ENCODE data around the gene ANAPC4. TPM values are rescaled to one million over a fixed set of nuclear protein-coding genes. Genes with fewer than 3 reads are reported as not detected.

ANAPC4 gene
- total and polyA plus RNA-seq, 4 experiments from 2014 or later = 22.2 to 63.7 (median 44.7) TPM

DNA sequence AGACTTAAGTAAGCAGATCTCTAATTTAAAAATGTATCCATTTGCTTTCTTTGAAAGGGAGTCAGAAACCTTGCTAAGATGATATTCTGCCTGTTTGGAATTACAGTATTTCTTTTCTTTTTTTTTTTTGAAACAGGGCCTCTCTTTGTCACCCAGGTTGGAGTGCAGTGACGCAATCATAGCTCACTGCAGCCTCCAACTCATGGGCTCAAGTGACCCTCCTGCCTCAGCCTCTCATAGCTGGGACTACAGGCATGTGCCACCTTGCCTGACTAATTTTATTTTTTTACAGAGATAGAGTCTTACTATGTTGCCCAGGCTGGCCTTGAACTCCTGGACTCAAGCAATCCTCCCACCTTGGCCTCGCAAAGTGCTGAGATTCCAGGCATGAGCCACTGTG lies 40.0 kb downstream of the ANAPC4 start:
- no peak overlapping the region for H3K27ac ChIP-seq (ENCODE audit: low read depth, low read length)
- intact Hi-C loops (cut with micrococcal nuclease) = no loop called here
- H3K4me3 Mint-ChIP-seq = no peak overlapping the region
- CTCF ChIA-PET (ENCODE audit: partially characterized antibody) = interaction anchor here (1.5 kb wide), 1 partner anchor 23 kb away, joined by 3 read pairs; no protein-coding TSS in a partner anchor
- no peaks in the 10 kb centered on the region for H3K27me3 Mint-ChIP-seq
- no peaks in the 10 kb centered on the region for H3K9me3 ChIP-seq (ENCODE audit: control insufficient read depth in 1 of 2, low read length in 2 of 2)
- POLR2A ChIA-PET (ENCODE audit: partially characterized antibody) = no interaction called here
- no peak overlapping the region for H3K4me3 ChIP-seq (ENCODE audit: low read length in 2 of 2)
- peaks cover 0 to 2% (median under 1%) of the 10 kb centered on the region in 4 donors for H3K4me1 Mint-ChIP-seq
- no peak for DNase-seq
- H3K9me3 Mint-ChIP-seq = no peaks in the 10 kb centered on the region
- H3K36me3 ChIP-seq (ENCODE audit: insufficient read depth, low read length) = peaks cover 20% of the 10 kb centered on the region
- no peaks in the 10 kb centered on the region for H3K4me1 ChIP-seq (ENCODE audit: insufficient read depth, low read length)
- peaks cover 44 to 76% of the 10 kb centered on the region in 2 donors for H3K36me3 Mint-ChIP-seq
- no peak overlapping the region for H3K27ac Mint-ChIP-seq
- H3K27me3 ChIP-seq (ENCODE audit: insufficient read depth, low read length) = no peaks in the 10 kb centered on the region

DNA sequence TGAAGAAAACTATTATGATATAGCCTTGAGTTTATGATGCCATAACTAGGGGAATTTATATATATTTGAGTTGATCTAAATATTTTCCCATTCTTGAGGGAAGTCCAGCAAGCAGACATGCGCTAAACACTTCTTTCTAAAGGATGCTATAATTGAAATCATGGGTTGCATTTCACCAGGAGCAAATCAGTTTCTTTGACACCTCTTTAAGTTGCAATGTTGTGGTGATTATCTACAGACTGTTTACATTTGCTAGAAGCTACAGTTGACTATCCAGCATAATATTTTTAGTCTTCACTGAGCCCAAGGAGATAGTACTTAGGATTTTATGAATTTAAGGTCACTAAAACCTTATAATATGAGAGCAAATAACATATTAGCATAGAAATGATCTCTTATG lies 43.9 kb downstream of the ANAPC4 start:
- Mint-ChIP-seq H3K36me3 (peaks cover 19 to 43% of the 10 kb centered on the region in 2 donors), H3K4me3 (no peak overlapping the region), H3K27ac (no peak overlapping the region), H3K27me3 (no peaks in the 10 kb centered on the region), H3K9me3 (no peaks in the 10 kb centered on the region), H3K4me1 (peaks cover 0 to 2% (median under 1%) of the 10 kb centered on the region in 4 donors)
- intact Hi-C loops (cut with micrococcal nuclease) = no loop called here
- Histone ChIP-seq H3K27ac (ENCODE audit: low read depth, low read length) (no peak overlapping the region), H3K9me3 (ENCODE audit: control insufficient read depth in 1 of 2, low read length in 2 of 2) (no peaks in the 10 kb centered on the region), H3K4me1 (ENCODE audit: insufficient read depth, low read length) (no peaks in the 10 kb centered on the region), H3K36me3 (ENCODE audit: insufficient read depth, low read length) (peaks cover 13% of the 10 kb centered on the region), H3K4me3 (ENCODE audit: low read length in 2 of 2) (no peak overlapping the region), H3K27me3 (ENCODE audit: insufficient read depth, low read length) (no peaks in the 10 kb centered on the region)
- ChIA-PET CTCF (ENCODE audit: partially characterized antibody) (no interaction called here), POLR2A (ENCODE audit: partially characterized antibody) (no interaction called here)
- DNase-seq = no peak

DNA sequence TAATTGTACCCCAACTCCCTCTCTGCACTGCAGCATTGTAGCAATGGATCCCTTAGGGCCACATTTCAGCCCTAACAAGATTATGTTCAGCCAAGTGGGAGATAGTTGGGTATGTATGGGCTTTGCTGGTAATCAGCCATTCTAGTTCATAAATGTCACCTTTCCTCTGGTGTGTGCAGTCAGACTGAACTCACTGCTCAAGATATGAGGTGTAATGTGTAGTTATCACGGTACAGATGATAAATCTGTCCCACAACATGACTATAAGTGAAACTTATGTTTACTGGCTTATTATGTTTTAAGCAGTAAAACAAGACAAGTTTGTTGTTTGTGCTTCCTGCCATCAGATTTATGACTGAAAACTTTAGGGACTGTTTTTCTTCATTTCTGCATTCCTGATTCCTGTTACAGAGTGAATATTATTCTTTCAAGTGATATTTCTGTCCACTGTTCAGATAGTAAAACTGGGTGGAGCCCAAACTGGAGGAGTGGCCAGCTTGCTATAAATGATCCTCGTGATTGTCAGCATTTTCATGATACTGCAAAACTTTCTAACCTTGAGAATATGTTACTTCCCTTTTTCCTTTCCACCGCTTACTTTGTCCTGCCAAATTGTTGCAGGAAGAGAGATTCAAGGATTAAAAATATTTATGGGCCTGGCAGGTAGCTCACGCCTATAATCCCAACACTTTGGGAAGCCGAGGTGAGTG lies 44.9 kb downstream of the ANAPC4 start:
- H3K9me3 ChIP-seq (ENCODE audit: control insufficient read depth in 1 of 2, low read length in 2 of 2) = no peaks in the 10 kb centered on the region
- DNase-seq = no peak
- peaks cover 0 to 2% (median under 1%) of the 10 kb centered on the region in 4 donors for H3K4me1 Mint-ChIP-seq
- H3K4me3 Mint-ChIP-seq = no peak overlapping the region
- CTCF ChIA-PET (ENCODE audit: partially characterized antibody) = no interaction called here
- H3K4me1 ChIP-seq (ENCODE audit: insufficient read depth, low read length) = no peaks in the 10 kb centered on the region
- no peak overlapping the region for H3K27ac Mint-ChIP-seq
- peaks cover 4% of the 10 kb centered on the region for H3K36me3 ChIP-seq (ENCODE audit: insufficient read depth, low read length)
- H3K27me3 Mint-ChIP-seq = no peaks in the 10 kb centered on the region
- H3K36me3 Mint-ChIP-seq = peaks cover 19 to 32% of the 10 kb centered on the region in 2 donors
- no peak overlapping the region for H3K4me3 ChIP-seq (ENCODE audit: low read length in 2 of 2)
- intact Hi-C loops (cut with micrococcal nuclease) = no loop called here
- H3K27ac ChIP-seq (ENCODE audit: low read depth, low read length) = no peak overlapping the region
- POLR2A ChIA-PET (ENCODE audit: partially characterized antibody) = no interaction called here
- no peaks in the 10 kb centered on the region for H3K9me3 Mint-ChIP-seq
- no peaks in the 10 kb centered on the region for H3K27me3 ChIP-seq (ENCODE audit: insufficient read depth, low read length)

DNA sequence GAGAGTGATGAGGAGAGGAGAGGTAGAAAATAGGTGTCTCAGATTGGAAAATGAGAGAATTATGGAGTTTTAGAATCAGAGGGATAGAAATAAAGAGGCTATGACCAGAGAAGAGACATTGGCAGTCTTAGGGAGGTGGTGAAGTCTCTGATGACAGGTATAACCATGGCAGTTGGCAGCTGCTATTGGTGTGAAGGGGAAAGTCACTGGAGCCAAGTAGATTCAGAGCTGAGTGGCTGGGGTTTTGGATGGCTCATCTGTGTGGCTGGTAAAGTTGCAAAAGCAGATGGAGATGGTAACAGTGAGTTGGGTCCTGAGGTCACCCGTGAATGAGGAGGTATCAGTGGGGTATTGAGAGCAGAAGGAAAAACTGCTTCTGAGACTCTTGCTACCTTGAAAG lies 46.5 kb downstream of the ANAPC4 start:
- Mint-ChIP-seq H3K4me3 (no peak overlapping the region), H3K27ac (peak overlapping the region in 2 of 7 donors; percentile 67 to 77), H3K27me3 (no peaks in the 10 kb centered on the region), H3K4me1 (peaks cover 0 to 2% (median under 1%) of the 10 kb centered on the region in 4 donors), H3K9me3 (no peaks in the 10 kb centered on the region), H3K36me3 (peaks cover 12 to 18% of the 10 kb centered on the region in 2 donors)
- POLR2A ChIA-PET (ENCODE audit: partially characterized antibody) = no interaction called here
- H3K4me3 ChIP-seq (ENCODE audit: low read length in 2 of 2) = no peak overlapping the region
- CTCF ChIA-PET (ENCODE audit: partially characterized antibody) = no interaction called here
- no peak for DNase-seq
- H3K27me3 ChIP-seq (ENCODE audit: insufficient read depth, low read length) = no peaks in the 10 kb centered on the region
- no peaks in the 10 kb centered on the region for H3K36me3 ChIP-seq (ENCODE audit: insufficient read depth, low read length)
- H3K27ac ChIP-seq (ENCODE audit: low read depth, low read length) = no peak overlapping the region
- H3K4me1 ChIP-seq (ENCODE audit: insufficient read depth, low read length) = no peaks in the 10 kb centered on the region
- no peaks in the 10 kb centered on the region for H3K9me3 ChIP-seq (ENCODE audit: control insufficient read depth in 1 of 2, low read length in 2 of 2)
- intact Hi-C loops (cut with micrococcal nuclease) = no loop called here

GRCh38 chr4:25424539-25425228 lies 47.6 kb downstream of the ANAPC4 start:
- Mint-ChIP-seq H3K9me3 (no peaks in the 10 kb centered on the region), H3K36me3 (peaks cover 8 to 13% of the 10 kb centered on the region in 2 donors), H3K27ac (no peak overlapping the region), H3K4me1 (no peaks in the 10 kb centered on the region), H3K4me3 (no peak overlapping the region), H3K27me3 (no peaks in the 10 kb centered on the region)
- DNase-seq = no peak
- no peak overlapping the region for H3K27ac ChIP-seq (ENCODE audit: low read depth, low read length)
- intact Hi-C loops (cut with micrococcal nuclease) = no loop called here
- no peaks in the 10 kb centered on the region for H3K27me3 ChIP-seq (ENCODE audit: insufficient read depth, low read length)
- no peaks in the 10 kb centered on the region for H3K36me3 ChIP-seq (ENCODE audit: insufficient read depth, low read length)
- H3K9me3 ChIP-seq (ENCODE audit: control insufficient read depth in 1 of 2, low read length in 2 of 2) = no peaks in the 10 kb centered on the region
- CTCF ChIA-PET (ENCODE audit: partially characterized antibody) = no interaction called here
- POLR2A ChIA-PET (ENCODE audit: partially characterized antibody) = no interaction called here
- H3K4me3 ChIP-seq (ENCODE audit: low read length in 2 of 2) = no peak overlapping the region
- H3K4me1 ChIP-seq (ENCODE audit: insufficient read depth, low read length) = no peaks in the 10 kb centered on the region

- no peak for DNase-seq
- H3K27ac ChIP-seq (ENCODE audit: low read depth, low read length) = no peak overlapping the region
- Mint-ChIP-seq H3K36me3 (peaks cover 5 to 10% of the 10 kb centered on the region in 2 donors), H3K4me3 (no peak overlapping the region), H3K4me1 (no peaks in the 10 kb centered on the region), H3K27me3 (no peaks in the 10 kb centered on the region), H3K27ac (no peak overlapping the region), H3K9me3 (no peaks in the 10 kb centered on the region)
- intact Hi-C loops (cut with micrococcal nuclease) = no loop called here
- ChIA-PET POLR2A (ENCODE audit: partially characterized antibody) (no interaction called here), CTCF (ENCODE audit: partially characterized antibody) (no interaction called here)
- no peaks in the 10 kb centered on the region for H3K9me3 ChIP-seq (ENCODE audit: control insufficient read depth in 1 of 2, low read length in 2 of 2)
- no peaks in the 10 kb centered on the region for H3K4me1 ChIP-seq (ENCODE audit: insufficient read depth, low read length)
- H3K27me3 ChIP-seq (ENCODE audit: insufficient read depth, low read length) = no peaks in the 10 kb centered on the region
- H3K4me3 ChIP-seq (ENCODE audit: low read length in 2 of 2) = no peak overlapping the region
- H3K36me3 ChIP-seq (ENCODE audit: insufficient read depth, low read length) = no peaks in the 10 kb centered on the region
Observed at GRCh38 chr4:25425361-25425760, 48.3 kb downstream of the ANAPC4 start.

GRCh38 chr4:25427871-25428270 lies 50.8 kb downstream of the ANAPC4 start:
- H3K4me3 Mint-ChIP-seq = no peak overlapping the region
- H3K4me1 ChIP-seq (ENCODE audit: insufficient read depth, low read length) = no peaks in the 10 kb centered on the region
- no peaks in the 10 kb centered on the region for H3K9me3 ChIP-seq (ENCODE audit: control insufficient read depth in 1 of 2, low read length in 2 of 2)
- intact Hi-C loops (cut with micrococcal nuclease) = no loop called here
- H3K27me3 ChIP-seq (ENCODE audit: insufficient read depth, low read length) = no peaks in the 10 kb centered on the region
- no peaks in the 10 kb centered on the region for H3K36me3 ChIP-seq (ENCODE audit: insufficient read depth, low read length)
- no peaks in the 10 kb centered on the region for H3K9me3 Mint-ChIP-seq
- no peak overlapping the region for H3K4me3 ChIP-seq (ENCODE audit: low read length in 2 of 2)
- no peak for DNase-seq
- no peak overlapping the region for H3K27ac ChIP-seq (ENCODE audit: low read depth, low read length)
- H3K27me3 Mint-ChIP-seq = no peaks in the 10 kb centered on the region
- no peaks in the 10 kb centered on the region for H3K4me1 Mint-ChIP-seq
- H3K27ac Mint-ChIP-seq = no peak overlapping the region
- POLR2A ChIA-PET (ENCODE audit: partially characterized antibody) = no interaction called here
- peaks cover 0 to 14% of the 10 kb centered on the region in 2 donors for H3K36me3 Mint-ChIP-seq
- CTCF ChIA-PET (ENCODE audit: partially characterized antibody) = no interaction called here

Data from CD4-positive, alpha-beta memory T cell (primary cell).